HG02870 (cell line): ENCODE data around the gene TSC22D3.
"Not testable (repeated sequence)": the region's sequence is repeated elsewhere in the genome, so short reads cannot be mapped to it uniquely, and the experiment has no call there.

Experiments used
- ATAC-seq: cut with Tn5 transposase; IDR thresholded peaks from one replicate; pipeline ENCODE4 v1.9.1; 2021; ENCODE audit warnings: mild to moderate bottlenecking, moderate library complexity; ENCODE audit not compliant: unreplicated experiment

The TSC22D3 gene

DNA sequence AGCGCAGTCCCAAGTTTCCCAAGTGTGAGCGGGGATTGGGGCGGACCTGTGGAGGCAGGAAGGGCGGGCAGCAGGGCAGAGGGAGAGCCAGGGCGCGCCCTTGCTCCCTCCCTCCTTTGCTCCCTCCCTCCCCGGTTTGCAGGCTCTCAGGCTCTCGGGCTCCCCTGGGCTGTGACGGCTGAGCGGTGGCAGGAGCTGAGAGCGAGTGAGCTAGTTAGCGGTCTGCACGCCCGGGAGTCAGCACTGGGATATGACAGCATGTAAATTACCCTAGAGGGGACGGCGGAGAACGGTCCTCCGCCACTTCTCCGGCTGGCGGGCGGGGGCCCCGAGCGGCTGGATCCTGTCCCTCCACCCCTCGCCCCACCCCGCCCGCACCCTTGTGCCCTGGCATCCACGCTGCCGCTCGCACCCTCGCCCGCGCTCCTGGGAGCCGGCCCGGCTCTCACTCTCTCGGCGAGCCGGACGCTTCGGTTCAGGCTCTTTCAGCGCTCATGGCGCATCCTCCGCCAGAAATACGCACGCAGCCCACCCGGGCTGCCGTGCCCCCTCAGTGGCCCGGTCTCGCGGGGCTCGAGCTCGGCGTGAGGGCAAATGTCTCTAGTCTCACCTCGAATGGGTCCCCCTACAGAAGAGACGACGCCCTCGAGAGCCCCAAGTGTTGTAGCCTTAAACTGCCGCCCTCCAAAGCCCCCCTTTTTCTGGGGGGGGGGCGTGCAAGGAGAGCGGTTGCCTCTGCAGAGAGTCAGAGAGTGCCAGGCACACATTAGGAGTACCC lies at the start of gene TSC22D3:
TSS of gene TSC22D3 (minus strand) at position 54 of the 778 bp plus-strand sequence. CDS start 368 bp downstream, outside the sequence.
- ATAC-seq: peak; percentile 73

DNA sequence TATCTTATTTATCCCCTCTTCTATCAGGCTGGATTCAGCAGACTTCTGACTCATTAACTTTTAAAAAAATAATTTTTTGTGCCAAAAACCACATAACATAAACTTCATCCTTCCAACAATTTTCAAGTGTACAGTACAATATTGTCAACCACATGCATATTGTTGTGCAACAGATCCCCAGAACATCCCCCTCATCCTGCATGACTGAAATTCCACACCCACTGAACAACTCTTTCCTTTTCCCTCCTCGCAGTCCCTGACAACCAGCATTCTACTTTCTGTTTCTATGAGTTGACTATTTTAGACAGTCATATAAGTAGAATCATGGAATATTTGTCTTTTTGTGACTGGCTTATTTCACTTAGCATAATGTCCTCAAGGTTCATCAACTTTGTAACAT lies 47.9 kb upstream of the TSC22D3 start:
- no peak for ATAC-seq

DNA sequence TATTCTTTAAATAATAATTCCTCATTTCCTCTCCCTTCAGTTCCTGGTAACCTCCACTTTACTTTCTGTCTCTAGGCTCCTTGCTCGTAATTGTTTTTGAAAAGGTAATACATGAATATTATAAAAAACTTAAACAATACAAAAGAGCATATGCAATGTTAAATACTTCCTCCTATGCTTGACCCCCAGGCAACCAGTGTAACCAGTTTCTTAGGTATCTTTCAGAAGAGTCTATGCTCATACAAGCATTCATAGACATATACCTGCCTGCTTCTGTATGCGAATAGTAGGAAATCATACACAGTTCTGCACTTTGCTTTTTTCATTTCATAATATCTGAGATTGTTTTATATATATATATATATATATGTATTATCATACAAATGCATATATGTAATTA lies 47.5 kb upstream of the TSC22D3 start:
- no peak for ATAC-seq

DNA sequence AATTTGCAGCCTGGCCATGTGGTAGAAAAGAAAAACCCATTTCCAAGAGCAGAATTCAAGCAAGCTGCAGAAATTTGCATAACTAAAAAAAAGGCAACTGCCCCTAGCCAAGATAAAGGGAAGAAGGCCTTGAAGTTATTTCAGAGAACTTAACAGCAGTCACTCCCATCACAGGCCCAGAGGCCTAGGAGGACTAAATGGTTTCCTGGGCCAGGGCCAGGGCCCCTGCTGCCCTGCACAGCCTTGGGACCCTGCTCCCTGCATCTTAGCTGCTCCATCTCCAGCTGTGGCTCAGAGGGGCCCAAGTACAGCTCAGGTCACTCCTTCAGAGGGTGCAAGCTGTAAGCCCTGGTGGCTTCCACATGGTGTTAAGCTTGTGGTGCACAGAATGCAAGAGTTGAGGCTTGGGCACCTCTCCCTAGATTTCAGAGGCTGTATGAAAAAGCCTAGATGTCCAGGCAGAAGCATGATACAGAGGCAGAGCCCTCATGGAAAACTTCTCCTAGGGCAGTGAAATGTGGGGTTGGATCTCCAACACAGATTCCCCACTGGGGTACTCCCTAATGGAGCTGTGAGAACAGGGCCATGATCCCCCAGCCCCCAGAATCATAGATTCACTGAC lies 43.4 kb upstream of the TSC22D3 start:
- ATAC-seq: no peak

DNA sequence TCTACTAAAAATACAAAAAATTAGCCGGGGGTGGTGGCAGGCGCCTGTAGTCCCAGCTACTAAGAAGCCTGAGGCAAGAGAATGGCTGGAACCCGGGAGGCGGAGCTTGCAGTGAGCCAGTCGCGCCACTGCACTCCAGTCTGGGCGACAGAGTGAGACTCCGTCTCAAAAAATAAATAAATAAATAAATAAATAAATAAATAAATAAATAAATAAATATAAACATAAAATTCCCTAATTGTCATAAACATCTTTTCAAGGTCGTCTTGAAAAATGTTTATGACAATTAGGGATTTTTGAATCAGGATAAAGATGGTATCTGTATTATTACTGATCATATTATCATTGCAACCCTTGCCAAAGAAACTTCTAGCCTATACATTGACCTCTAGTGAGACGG lies 34.5 kb upstream of the TSC22D3 start:
- ATAC-seq: not testable (repeated sequence)

DNA sequence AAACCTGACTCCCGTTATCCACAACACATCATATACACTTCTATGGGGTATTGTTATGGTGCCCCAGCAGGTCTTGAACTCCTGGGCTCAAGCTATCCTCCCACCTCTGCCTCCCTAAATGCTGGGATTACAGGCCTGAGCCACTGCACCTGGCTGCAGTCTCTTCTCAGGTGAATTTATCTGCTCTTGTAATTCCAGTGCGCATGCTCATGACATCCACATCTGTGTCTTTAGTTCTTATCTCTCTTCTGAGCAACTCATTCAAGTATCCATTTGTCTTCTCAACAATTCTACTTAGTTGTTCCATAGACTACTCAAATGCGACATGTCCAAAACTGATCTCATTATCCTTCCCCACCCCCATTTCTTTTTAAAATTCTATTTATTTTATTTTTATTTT lies 29.6 kb upstream of the TSC22D3 start:
- no peak for ATAC-seq

DNA sequence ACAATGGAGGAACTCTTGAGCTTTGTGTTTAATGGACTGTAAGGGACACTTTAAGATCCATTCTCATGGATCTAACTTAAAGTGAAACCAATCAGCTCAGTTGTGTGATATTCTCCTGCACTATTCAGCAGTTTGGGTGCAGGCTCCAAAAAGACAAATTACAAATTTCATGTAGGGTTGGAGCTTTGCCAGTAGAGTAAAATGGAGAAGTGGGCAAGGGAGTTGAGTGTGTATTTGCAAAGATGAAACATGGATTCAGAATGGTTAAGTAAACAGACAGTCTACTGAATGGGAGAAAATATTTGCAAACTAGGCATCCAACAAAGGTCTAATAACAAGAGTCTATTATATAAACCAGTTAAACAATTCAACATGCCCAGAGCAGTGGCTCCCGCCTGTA lies 28.8 kb upstream of the TSC22D3 start:
- ATAC-seq: no peak

DNA sequence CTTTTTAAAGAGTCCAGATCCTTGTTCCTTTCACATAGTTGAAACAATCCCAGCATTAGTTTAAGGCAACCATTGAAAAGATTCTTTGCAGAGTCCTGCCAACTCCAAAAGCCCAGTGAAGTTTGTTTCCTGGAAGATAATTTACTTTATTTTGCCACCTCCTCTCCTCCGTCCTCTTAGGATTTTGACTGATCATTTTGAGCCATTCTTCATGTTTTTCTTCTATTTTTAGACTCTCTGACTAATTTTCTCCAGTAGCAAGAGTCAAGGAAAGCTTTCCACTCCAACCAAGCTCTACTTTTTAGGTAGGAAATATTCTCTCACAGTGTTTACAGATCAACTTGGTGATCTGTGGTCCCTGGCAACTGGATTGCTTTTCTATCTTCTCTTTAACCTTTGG lies 12.2 kb upstream of the TSC22D3 start:
- ATAC-seq: no peak

DNA sequence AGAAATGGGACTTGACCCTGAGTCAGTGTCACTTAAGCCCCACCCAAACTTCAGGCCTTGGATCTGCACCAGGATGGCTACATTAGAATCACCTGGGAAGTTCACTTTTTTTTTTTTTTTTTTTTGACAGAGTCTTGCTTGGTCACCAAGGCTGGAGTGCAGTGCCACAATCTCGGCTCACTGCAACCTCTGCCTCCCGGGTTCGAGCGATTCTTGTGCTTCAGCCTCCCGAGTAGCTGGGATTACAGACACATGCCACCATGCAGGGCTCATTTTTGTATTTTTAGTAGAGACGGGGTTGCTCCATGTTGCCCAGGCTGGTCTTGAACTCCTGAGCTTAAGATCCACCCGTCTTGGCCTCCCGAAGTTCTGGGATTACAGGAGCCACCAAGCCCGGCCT lies 4.9 kb upstream of the TSC22D3 start:
- ATAC-seq: no peak

DNA sequence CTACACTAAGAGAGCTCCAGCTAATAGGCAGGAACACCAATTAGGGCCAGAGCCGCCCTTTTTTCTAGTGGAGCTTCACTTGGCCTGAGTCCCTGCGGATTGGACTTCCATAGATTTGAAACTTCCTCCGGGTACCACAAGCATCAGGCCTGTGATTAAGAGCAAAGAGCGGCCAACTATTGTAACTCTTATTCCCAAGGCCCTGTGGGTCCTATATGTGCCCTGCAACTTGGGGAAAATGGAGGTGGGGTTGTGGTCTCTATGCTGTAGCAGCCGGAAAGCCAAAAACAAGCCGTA lies 1.9 kb upstream of the TSC22D3 start, which contains the start of gene NCBP2L:
TSS of gene NCBP2L (plus strand) at position 198 of the 297 bp plus-strand sequence. CDS start 16,488 bp downstream, outside the sequence.
- no peak for ATAC-seq

DNA sequence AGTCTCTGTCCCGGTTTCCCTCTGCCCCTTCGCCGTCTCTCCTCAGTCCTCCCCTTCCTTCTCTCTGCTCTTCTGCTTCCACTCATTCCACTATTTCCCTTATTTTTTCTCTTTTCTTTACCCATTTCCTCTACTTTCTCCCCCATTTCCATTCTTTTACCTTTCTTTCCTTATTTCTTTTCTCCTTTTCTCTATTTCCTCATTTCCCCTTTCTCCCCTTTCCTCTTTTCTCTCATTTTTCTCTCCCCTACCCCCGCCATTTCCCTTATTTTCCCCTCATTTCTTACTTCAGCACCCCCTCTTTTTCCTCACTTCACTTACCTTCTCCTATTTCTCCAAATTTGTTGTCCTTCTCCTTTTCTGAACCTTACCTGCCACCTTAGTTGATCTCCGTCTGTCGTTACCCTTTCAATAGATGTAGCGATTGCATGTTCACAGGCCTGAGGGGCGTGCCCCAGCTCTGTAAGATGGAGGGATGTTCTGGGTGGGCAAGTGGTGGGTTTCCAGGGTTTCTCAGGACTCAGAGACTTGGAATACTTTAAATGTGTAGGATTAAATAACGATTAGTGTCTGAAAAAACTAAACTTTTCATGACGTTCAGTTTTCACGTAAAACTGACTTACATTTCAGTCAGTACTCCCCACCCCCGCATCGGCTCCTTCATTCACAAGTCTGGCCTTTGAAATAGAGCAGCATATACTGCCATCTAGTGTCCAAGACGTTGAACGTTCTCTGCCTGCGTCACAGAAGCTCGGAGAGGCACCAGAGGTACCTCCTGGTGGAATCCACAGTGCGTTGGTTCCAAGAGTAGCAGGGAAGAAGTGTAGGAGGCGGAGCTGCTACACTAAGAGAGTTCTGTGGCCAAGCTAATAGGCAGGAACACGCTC lies 1.3 kb upstream of the TSC22D3 start:
- ATAC-seq: peak; percentile 80

DNA sequence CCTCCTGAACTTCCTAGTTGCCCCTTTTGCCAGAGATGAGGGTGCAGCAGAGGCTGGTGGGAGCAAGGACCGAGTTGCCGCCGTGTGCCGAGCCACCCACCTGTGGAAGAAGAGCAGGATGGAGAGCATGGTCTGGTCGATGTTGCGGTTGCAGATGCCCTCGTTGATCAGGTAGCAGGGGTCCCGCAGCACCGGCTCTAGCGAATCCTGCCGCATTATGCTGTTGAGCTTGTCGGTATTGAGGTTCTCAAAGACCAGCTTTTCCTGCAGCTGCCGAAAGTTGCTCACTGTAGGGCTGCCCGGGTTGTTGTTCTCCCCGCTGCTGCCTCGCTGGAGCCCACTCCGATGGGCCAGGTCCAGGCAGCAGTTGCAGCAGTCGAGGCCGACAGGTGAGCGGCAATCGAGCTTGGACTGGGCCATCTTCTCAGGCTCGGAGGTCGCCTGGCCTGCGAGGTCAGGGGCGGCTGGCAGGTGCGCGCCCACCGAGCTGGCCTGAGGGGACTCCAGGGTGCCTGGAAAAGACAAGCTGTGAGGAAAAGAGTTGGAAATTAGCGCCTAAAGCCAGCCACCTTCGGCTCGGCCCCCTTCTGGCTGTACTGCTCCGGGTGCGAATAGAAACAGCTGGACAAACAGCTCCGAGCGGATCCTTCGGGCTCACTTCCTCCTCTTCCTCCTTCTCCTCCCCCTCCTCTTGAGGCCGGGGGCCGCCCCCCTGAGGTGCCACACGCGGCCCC lies 420 bp downstream of the TSC22D3 start:
- ATAC-seq: peak; percentile 17

DNA sequence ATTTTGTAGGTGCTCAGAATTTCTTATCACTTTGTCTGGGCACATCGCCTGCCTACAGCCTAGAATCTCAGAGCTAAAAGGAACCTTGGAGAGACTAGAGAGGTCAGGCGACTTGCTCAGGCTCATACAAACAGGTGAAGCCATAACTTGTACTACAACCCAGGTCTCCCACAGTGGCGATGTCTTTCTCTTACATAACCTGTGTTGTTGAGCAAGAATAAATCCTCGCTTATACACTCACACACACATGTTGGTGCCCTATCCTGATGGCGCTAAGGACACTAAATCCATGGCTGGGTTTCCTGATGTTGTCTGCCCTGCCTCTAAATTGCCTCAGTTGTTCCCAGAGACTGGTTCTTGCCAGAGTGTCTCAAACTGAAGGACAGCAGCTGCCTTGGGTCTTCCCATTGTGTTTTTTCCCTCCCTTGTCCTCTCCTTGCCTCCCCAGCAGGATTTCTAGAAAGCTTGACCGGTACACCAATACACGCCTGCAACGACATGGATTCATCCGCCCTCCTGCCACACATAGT lies 1.6 kb downstream of the TSC22D3 start:
- no peak for ATAC-seq

DNA sequence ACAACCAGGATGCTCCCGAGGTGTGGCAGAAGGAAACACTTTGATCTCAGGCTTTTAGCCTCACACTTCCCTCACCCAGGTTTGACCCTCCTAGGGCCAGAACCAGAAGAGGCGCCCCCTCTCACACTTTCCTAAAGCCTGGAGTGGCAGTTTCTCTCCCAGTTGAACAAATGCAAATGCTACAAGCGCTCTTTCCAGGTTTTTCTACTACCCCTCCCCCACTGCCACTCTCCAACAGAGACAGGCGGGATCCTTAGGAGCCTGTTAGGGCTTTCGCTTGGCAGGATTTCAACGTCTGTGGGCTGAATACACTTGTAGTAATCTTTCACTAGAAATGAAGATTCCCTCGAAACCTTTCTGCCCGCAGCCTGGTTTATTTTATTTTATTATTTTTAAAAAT lies 2.4 kb downstream of the TSC22D3 start:
- ATAC-seq: no peak

DNA sequence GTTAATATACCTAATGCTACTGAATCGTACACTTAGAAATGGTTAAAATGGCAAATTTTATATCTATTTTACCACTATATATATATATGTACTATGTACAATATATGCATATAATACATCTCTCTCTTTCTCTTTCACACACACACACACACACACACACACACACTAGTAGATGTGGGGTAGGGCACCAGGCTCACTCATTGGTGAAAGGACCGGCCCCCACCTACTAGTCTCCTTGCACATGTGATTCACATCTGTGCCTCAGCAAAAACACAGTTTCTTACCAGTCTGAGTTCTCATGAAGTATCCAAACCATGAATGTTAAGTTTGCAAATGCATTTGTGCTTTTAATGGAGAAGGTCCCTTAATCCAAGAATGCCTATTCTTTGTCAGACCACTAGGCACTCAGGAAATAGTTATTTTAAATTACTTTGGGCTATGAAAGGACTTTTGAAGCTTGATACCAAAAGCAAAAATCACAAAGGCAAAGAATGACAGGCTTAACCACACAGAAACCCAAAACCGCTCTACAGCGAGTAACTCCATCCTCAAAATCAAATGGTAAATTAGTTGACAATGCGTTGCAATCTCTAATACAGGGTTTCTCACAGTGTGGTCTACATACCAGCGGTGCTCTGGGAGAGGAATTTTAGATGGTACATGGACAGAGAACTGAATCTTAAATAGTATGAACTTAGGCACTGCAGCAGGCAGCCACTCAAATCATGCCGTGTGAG lies 5.8 kb downstream of the TSC22D3 start:
- no peak for ATAC-seq

DNA sequence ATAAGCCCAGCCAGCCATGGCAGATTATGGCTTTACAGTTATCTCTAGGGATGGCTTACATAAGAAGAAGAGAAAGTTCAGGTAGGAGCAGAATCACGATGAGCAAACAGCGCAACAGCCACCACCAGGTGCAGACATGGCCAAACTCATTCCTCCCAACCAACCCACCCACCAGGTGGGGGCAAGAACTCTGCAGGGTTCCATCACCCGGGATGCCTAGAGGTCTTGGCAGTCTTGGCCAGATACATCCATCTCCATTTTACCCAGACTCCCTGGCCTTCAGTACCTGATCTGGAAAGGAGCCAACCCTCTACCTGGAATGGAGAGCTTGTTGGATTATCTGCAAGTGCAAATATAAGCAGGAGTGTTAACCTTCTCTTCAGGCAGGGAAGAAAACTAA lies 7.5 kb downstream of the TSC22D3 start:
- ATAC-seq: no peak

DNA sequence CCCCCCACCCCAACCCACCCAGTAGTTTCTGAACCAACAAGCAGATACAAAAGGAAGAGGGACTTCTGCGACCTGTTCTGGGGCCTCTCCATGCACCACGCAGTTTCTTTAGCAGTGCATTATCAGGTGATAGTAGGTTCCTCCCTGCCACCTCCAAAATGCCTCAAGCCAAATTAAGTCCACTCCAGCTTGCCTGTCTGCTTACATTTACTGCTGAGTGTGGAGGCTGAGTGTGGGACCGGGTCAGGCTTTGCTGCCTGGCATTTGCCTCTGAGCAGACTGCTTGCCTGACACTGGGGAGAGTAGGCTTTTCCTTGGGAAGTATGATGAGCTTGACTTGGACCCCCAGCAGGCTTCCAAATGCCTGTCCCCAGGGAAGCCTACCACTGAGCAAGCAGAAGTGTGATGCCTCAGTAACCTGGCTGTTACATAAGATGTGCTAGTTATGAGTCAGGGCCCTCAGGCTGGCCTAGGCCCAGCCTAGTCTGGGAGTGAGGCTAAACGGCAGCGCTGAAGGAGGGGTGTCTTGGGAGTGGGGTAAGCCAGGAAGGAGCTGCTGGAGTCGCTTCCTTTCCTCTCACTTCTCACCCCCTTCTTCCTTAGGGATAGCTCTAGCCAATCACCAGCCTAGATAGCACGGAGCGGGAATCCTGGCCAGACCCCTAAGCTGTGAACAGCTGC lies 9.0 kb downstream of the TSC22D3 start:
- ATAC-seq: no peak

DNA sequence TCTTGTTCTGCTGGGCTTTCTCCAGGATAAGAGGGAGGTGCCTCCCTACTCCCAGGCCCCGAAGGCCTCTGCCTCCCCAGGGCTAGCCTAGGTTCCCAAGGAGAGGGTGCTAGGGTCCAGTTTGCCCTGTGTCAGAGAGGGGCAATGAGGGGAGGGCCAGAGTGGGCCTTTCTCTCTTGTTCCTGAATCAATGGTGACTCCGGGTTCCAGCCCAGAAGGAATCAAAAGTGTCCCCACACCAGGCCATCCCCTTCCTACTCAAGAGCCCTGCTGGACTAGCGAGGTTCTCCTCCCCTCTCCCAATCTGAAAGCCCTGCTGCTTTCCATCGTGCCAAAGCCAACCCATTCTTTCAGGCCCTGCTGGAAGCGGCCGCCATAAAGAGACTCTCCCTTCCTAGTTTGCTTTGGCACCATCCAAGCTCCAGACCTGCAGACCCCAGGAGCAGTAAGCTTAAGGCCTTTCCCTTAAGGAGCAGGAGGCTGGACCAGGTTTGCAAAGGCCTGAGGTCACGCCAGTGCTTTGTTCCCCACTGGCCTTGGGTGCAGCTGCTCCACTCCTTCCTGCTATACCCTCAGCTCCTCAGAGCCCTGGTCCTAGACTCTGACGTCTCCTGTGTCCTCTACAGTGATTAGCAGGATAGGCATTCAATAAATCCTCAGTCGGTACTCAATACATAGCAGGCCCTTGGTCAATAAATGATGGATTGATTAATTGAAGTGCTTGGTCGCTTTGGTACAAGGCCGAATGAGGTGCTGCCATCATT lies 10.6 kb downstream of the TSC22D3 start:
- no peak for ATAC-seq

DNA sequence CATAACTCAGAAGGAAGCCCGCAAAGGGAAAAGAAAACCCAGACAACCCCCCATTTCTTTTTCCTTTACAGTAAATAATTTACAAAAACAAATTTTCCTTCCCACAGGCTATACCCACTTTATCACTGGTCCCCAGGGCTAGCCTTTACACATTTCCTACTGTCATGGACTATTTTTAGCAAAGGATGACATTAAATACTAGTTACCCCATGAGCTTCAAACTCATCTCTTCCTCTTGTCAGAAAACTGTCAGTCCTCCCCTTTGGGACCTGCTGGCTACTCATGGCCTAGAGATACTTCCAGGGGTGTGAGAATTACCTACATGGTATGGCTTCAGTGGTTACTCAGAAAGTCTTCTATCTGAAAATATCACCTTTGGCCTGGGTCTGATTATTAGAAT lies 11.9 kb downstream of the TSC22D3 start:
- ATAC-seq: no peak
